ENCODE data around the gene OR2L13. TPM values are rescaled to one million over a fixed set of nuclear protein-coding genes. Genes with fewer than 3 reads are reported as not detected.
"Not testable (repeated sequence)": the region's sequence is repeated elsewhere in the genome, so short reads cannot be mapped to it uniquely, and the experiment has no call there.

OR2L13 gene
- not detected in 2 replicates for total RNA-seq (2014; rRNA removed; shearing (Covaris generic))

GRCh38 chr1:248094884-248095283 is at the start of gene OR2L13:
TSS of gene OR2L13 (plus strand) at chr1:248095184. CDS start at chr1:248099376, 4,192 bp downstream.
- DNase-seq (ENCODE audit: low read depth): no peak

- peak; percentile 4 for DNase-seq (ENCODE audit: low read depth)
These were observed 49.8 kb upstream of the OR2L13 start for GRCh38 chr1:248045209-248045608.

- no peak for DNase-seq (ENCODE audit: low read depth)
These were observed 48.4 kb upstream of the OR2L13 start, which contains the start of gene OR2L3 for GRCh38 chr1:248046536-248046935. TSS of gene OR2L3 (plus strand) at chr1:248046836. CDS start at chr1:248060682, 13,846 bp downstream.

- DNase-seq (ENCODE audit: low read depth): no peak
These were observed 48.0 kb upstream of the OR2L13 start for GRCh38 chr1:248047008-248047407.

- DNase-seq (ENCODE audit: low read depth): no peak
These were observed 40.3 kb upstream of the OR2L13 start for GRCh38 chr1:248054671-248055070.

- DNase-seq (ENCODE audit: low read depth): no peak
These were observed 39.7 kb upstream of the OR2L13 start for GRCh38 chr1:248055261-248055660.

GRCh38 chr1:248065071-248065470 is 29.9 kb upstream of the OR2L13 start:
- no peak for DNase-seq (ENCODE audit: low read depth)

- no peak for DNase-seq (ENCODE audit: low read depth)
These were observed 29.4 kb upstream of the OR2L13 start for GRCh38 chr1:248065604-248066003.

- not testable (repeated sequence) for DNase-seq (ENCODE audit: low read depth)
These were observed 11.1 kb upstream of the OR2L13 start for GRCh38 chr1:248083864-248084263.

GRCh38 chr1:248098529-248098928 is 3.5 kb downstream of the OR2L13 start:
- DNase-seq (ENCODE audit: low read depth): no peak

- no peak for DNase-seq (ENCODE audit: low read depth)
These were observed 7.9 kb downstream of the OR2L13 start for GRCh38 chr1:248102847-248103246.

GRCh38 chr1:248111157-248111556 is 16.2 kb downstream of the OR2L13 start:
- no peak for DNase-seq (ENCODE audit: low read depth)

- peak; percentile 59 for DNase-seq (ENCODE audit: low read depth)
These were observed 19.9 kb downstream of the OR2L13 start for GRCh38 chr1:248114890-248115289.

- no peak for DNase-seq (ENCODE audit: low read depth)
These were observed 32.7 kb downstream of the OR2L13 start for GRCh38 chr1:248127653-248128052.

- DNase-seq (ENCODE audit: low read depth): no peak
These were observed 41.8 kb downstream of the OR2L13 start for GRCh38 chr1:248136811-248137210.

- DNase-seq (ENCODE audit: low read depth): no peak
These were observed 45.9 kb downstream of the OR2L13 start for GRCh38 chr1:248140846-248141245.

- no peak for DNase-seq (ENCODE audit: low read depth)
These were observed 48.3 kb downstream of the OR2L13 start for GRCh38 chr1:248143311-248143710.

- DNase-seq (ENCODE audit: low read depth): no peak
These were observed 49.7 kb downstream of the OR2L13 start, which contains the start of gene OR2M5 for GRCh38 chr1:248144513-248145198. TSS of gene OR2M5 (plus strand) at chr1:248145148. CDS start at chr1:248145148, 0 bp downstream.

Other genes with a start within 250 kb of the OR2L13 start
- 2.2 and 2.9 TPM in 2 replicates for gene TRIM58, start 238.0 kb upstream of the OR2L13 start, total RNA-seq (2014; rRNA removed; shearing (Covaris generic))
- 0.24 TPM in 1 of 2 replicates, not detected in the other for gene OR2W3, start 199.6 kb upstream of the OR2L13 start, total RNA-seq (2014; rRNA removed; shearing (Covaris generic))
- 0.29 TPM in 1 of 2 replicates, not detected in the other for gene OR2T8, start 174.9 kb upstream of the OR2L13 start, total RNA-seq (2014; rRNA removed; shearing (Covaris generic))
- gene OR2AJ1, start 170.3 kb upstream of the OR2L13 start, total RNA-seq (2014; rRNA removed; shearing (Covaris generic)): not detected in 2 replicates
- not detected in 2 replicates for gene OR2L8, start 146.3 kb upstream of the OR2L13 start, total RNA-seq (2014; rRNA removed; shearing (Covaris generic))
- not detected in 2 replicates for gene OR2AK2, start 130.0 kb upstream of the OR2L13 start, total RNA-seq (2014; rRNA removed; shearing (Covaris generic))
- gene OR2L5, start 81.5 kb upstream of the OR2L13 start, total RNA-seq (2014; rRNA removed; shearing (Covaris generic)): not detected in 2 replicates
- not detected in 2 replicates for gene OR2L2, start 65.1 kb upstream of the OR2L13 start, total RNA-seq (2014; rRNA removed; shearing (Covaris generic))
- not detected in 2 replicates for gene OR2L3, start 48.3 kb upstream of the OR2L13 start, total RNA-seq (2014; rRNA removed; shearing (Covaris generic))
- gene OR2M5, start 50.0 kb downstream of the OR2L13 start, total RNA-seq (2014; rRNA removed; shearing (Covaris generic)): not detected in 2 replicates
- gene OR2M2, start 79.6 kb downstream of the OR2L13 start, total RNA-seq (2014; rRNA removed; shearing (Covaris generic)): not detected in 2 replicates
- not detected in 2 replicates for gene OR2M3, start 102.1 kb downstream of the OR2L13 start, total RNA-seq (2014; rRNA removed; shearing (Covaris generic))
- 0.20 TPM in 1 of 2 replicates, not detected in the other for gene OR2M4, start 136.2 kb downstream of the OR2L13 start, total RNA-seq (2014; rRNA removed; shearing (Covaris generic))
- not detected in 2 replicates for gene OR2T33, start 182.8 kb downstream of the OR2L13 start, total RNA-seq (2014; rRNA removed; shearing (Covaris generic))
- not detected in 2 replicates for gene OR2T12, start 208.2 kb downstream of the OR2L13 start, total RNA-seq (2014; rRNA removed; shearing (Covaris generic))
- not detected in 2 replicates for gene OR2M7, start 229.4 kb downstream of the OR2L13 start, total RNA-seq (2014; rRNA removed; shearing (Covaris generic))

Measured in RPMI7951 (cell line).